NCI-H2171 (cell line): ENCODE data around the gene TAT.
"Not testable (repeated sequence)": the region's sequence is repeated elsewhere in the genome, so short reads cannot be mapped to it uniquely, and the experiment has no call there.

Experiments
- DNase-seq: peaks from one replicate; lab custom pipeline; 2025; lab: John Stamatoyannopoulos, UW

TAT gene

DNA sequence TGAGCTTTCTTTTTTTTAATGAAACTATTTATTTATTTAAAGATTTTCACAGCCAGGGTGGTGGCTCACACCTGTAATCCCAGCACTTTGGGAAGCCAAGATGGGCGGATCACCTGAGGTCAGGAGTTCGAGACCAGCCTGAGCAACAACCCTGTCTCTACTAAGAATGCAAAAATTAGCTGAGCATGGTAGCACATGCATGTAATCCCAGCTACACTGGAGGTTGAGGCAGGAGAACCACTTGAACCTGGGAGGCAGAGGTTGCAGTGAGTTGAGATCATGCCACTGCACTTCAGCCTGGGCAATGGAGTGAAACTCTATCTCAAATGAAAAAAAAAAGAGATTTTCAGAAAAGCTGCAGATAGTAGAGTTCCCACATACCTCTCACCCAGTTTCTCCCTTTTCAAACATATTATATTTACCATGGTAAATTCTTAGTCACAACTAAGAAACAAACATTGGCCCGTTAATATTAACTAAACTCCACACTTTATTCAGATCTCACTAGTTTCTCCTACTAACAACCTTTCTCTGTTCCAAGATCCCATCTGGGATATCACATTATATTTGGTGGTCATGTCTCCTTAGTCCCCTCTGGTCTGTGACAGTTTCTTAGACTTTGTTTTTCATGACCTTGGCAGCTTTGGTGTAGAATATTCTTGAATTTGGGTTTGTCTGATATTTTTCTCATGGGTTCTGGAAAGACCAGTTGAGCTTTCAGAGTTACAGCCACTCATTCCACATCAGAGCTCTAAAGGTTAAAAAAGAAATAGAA, 7.8 kb upstream of the TAT start:
- DNase-seq = no peak

DNA sequence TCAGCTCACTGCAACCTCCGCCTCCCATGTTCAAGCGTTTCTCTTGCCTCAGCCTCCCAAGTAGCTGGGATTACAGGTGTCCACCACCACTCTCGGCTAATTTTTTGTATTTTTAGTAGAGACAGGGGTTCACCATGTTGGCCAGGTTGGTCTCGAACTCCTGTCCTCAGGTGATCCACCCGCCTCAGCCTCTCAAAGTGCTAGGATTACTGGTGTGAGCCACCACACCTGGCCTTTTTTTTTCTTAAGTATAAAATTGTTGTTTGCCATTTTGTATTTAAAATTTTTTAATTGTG, 5.6 kb upstream of the TAT start:
- DNase-seq = not testable (repeated sequence)

DNA sequence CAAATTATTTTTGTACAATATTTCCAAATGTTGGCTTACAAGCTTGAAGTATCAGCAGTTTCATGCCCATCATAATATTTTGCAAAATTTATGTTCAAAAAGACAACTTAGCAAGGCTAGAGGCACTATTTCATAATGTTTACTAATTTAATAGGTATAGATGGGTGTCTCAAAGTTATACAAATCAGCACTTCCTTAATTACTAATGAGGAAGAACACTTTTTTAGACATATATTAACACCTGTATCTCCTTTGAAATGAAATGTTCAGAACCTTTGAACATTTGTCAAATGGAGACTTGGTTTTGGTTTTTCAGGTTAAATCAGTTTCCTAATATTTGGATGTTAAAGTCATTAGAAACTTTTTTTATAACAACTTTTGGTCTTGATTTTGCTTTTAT, 2.2 kb downstream of the TAT start:
- DNase-seq = no peak

DNA sequence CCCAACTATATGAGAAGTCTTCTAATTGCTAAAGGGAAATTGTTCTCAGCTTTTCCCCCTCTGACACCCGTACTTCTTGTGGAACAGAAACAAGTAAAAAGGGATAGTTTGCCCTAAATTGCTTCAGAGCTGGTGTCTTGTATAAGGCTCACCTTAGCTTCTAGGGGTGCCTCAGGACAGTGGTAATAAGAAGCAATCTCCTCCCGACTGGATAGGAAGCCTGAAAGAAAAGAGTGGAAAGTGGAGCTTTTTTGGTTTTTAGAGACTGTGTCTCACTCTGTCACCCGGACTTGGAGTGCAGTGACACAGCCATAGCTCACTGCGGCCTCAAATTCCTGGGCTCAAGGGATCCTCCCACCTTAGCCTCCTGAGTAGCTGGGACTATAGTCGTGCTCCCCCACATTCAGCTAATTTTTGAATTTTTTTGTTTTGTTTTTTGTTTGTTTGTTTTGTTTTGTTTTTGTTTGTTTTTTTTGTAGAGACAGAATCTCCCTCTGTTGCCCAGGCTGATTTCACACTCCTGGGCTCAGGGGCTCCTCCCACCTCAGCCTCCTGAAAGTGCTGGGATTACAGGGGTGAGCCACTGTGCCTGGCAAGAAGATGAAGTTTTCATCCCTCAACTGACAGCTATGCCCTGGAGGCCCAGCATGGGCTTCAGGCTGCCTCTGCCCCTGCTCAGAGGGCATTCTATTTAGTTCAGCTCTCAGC, 3.4 kb downstream of the TAT start:
- DNase-seq = no peak

DNA sequence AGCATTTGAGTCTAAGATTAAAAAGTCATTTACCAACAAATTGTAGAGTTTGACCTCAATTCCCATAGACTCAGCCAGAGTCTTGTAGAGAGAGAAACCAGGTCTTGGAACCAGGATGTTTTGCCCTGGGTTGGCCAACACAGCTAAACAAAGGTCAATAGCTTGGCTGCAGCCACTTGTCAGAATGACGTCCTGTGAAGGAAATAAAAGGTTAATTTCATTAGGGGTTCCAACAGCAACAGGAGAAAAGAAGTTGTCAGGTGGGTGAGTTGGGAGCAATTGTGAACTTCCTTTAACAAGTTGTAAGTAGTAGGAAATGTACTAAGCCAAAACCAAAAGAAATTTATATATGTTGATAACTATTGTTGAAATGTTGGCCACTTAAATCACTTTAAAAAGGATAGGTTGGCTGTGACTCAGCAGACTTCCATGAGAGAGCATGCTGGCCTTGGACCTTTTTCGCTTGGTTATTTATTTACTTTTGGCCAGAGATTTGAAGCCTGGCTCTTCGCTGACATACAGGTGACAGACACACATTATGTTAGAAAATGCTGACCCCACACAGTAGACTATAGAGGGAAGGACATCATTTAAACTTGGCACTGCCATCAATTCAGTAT, 4.3 kb downstream of the TAT start:
- DNase-seq = no peak

DNA sequence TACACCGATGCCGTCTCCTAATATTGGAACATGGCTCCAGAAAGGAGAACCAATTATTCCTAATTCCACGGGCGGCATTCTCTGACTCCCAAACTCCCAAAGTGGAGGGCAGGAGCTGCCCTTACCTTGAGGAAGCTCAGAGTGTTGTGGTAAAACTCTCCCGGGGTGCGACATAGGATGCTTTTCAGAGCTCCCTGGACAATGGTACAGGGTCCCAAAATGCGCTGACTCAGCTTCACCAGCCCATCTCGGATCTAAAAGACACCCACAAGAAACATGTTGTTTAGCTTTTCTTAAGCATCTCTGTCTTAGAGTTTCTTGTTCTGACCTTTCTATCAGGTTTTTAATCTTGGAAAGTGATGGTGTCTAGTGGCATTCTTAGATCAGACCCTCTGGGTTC, 6.7 kb downstream of the TAT start:
- no peak for DNase-seq

DNA sequence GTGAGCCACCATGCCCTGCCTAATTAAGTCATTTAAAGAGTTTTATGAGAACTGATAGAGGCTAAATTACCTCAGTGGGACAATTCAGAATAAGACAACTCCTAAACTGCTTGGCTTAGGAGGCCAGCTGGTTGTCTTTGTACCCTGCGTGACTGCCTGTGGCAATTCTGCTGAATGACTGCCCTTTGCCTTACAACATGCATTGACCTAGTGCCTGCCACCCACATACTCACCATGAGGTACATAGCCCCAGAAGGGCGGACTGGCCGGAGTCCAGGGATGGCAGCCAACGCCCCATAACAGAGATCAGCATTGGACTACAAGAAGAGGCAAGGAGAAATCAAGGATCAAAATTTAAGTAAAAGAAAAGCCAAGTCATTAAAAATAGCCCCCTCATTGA, 7.3 kb downstream of the TAT start:
- DNase-seq = no peak

DNA sequence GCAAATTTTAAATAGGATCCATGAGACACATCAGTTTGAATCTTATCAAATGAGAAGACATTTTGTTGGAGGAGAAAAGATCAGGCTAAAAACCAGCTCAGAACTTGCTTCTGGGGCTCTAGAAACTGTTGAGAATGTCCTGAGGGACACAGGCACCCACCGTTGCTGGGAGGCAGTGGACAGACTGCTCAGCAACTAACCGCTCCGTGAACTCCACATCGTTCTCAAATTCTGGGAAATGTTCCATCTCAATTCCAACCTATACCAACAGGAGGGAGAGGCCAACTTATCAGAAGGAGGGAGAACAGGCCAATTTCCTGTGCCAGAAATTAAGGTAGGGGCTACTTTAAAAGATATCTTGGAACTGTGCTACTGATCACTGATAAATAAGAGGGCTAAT, 8.3 kb downstream of the TAT start:
- DNase-seq = no peak

DNA sequence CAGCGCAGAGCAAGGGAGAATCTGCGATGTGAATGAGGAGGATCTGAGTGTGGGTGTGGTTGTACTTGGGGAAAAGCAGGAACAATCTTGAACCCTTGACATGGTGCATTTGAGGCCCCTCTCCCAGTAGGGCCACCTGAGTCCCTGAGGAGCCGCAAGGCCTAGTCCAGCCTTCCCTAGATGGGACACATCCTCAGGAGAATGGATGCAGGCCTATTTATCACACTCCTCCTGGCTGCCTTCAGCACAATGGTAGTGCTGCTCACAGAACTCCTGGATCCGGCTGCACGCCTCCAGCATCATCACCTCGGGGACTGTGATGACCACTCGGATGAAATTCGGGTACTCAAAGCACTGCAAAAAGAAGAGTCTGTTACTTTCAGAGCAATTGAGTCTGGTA, 9.0 kb downstream of the TAT start:
- DNase-seq = no peak

DNA sequence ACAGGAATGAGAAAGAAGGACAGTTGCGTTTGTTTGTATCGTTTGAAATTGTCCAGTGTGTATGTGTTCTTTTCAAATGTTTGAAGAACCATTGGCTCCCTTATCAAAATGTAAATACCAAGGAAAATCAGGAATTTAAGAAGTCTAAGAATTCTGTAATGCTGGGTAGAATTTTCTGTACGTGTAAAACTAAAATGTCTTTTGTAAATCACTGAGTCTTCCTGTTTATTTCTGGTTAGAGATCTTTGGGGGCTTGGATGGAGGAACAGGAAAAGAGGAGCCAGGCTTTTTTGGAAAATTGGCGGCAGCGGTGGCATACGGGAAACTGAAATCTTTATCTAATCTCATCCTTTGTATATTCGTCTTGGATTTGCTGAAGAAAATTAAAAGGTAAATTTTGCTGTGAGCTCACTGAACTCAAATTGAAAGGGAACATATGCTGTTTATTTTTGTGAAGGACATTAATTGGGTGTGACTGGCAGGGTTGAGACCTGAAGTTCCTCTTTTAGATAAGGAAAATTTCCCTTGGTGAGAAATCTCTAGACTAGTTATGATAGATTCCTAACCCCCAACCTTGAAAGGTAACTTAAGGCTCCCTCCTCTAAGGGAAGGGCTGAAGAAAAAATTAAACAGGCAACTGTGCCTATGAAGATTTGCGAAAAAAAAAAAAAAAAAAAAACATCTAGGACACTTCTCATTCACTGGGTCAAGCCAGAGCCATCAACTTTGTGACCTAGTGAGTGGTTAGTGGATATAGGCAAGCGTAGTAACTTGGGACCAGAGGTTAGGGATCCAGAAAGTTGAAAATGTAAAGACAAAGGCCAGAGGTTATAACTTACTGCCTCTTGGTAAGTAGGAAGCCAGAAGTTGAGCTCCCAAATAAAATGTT, 10.8 kb downstream of the TAT start:
- DNase-seq = no peak

DNA sequence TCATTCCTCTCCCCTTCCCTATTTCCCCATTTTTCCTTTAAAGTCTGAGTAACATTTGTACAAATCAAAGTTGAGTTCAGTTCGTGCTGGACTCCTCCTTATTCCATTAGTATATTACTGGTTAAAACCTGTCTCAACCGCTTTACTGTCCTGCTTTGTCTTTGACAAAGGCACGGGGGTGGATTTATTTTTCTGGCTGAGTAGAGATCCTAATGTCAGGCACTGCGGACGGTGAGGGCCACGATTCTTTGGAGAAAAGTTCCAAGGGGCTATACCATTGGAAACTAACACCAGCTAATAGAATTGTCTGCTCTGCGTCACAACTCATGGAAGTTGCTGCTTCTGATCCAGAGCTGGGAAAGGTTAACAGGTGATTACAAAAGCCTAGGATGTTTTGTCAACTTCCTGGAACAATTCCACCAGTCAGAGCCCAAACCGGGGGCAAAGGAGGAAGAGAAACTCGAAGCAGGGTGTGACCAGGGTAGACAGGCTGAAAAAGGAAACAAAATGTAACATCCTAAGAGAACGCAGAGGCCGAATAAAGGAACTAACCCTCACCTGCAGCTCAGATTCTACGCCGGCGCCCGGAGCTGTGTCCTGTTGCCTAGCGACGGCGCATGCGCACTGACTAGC, 12.4 kb downstream of the TAT start:
- no peak for DNase-seq

DNA sequence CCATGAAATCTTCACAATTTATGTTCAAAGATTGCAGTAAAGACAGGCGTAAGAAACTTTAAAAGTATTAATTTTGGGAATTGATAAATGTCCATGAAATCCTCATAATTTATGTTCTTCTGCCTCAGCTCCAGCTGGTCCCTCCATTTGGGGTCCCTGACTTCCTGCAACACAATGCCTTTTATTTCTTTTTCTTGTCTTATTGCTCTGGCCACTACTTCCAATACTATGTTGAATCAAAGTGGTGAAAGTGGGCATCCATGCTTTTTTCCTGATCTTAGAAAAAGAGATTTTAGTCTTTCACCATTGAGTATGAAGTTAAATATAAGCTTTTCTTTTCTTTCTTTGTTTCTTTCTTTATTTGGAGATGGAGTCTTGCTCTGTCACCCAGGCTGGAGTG, 14.3 kb downstream of the TAT start:
- no peak for DNase-seq

DNA sequence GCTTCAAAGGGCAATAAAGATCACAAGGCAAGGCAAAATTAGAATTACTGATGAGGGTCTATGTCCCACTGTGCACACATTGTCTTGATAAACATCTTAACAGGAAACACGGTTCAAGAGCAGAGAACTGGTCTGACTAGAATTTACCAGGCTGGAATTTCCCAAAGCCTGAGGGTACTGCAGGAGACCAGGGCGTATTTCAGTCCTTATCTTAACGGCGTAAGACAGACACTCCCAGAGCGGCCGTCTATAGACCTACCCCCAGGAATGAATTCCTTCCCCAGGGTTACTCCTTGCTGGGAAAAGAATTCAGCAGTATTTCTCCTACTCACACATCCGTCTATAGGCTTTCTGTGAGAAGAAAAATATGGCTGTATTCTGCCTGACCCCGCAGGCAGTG, 15.0 kb downstream of the TAT start:
- not testable (repeated sequence) for DNase-seq

DNA sequence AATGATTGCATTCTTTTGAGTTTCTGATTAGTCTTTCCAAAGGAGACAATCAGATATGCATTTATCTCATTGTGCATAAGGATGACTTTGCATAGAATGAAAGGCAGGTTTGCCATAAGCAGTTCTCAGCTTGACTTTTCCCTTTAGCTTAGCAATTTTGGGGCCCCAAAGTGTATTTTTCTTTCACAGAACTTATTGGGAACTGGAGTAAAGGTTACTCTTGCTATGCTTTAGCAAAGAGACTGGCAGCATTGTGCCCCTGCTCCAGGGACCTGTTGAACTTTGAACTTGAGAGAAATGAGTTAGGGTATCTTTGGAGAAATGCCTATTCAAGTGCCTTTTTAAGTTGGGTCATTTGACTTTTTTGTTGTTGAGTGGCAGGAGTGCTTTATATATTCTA, 17.0 kb downstream of the TAT start:
- DNase-seq = no peak

DNA sequence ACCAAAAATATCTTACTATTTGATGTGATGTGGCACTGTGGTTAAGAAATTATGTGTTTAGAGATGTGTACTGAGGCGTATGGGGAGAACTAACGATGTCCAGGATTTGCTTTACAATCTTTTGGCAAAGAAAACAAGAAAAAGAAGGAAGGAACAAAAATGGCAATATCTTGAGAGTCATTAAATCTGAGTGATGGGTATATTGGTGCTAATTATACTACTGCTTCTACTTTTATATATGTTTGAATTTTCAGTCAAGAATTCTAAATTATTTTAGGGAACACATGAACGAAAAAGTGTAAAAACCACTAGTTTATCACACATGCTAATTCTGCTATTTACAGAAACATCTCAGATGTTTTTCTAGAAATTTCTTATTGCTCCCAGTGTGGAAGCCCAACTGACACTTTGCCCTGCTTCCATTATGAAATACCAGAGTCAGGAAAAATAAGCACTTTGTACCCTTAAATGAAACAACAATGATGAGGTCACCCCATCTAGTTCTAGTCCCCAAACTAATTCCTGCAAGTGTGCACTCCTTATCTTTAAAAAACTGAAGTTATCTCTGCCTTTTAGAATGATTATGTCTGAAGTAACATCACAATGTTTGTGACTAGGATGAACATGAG, 18.8 kb downstream of the TAT start:
- DNase-seq = no peak

DNA sequence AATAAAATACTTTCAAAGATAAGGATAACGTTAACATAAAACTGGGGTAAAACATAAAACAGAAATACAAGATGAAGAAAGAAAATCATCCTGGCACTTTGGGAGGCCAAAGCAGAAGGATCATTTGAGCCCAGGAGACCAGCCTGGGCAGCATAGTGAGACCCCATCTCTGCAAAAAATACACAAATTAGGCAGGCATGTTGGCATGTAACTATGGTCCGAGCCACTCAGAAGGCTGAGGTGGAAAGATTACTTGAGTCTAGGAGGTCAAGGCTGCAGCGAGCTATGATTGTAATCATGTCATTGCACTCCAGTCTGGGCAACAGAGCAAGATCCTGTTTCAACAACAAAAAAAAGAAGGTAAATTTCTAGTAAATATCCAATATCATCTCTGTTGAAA, 19.6 kb downstream of the TAT start:
- DNase-seq = no peak

DNA sequence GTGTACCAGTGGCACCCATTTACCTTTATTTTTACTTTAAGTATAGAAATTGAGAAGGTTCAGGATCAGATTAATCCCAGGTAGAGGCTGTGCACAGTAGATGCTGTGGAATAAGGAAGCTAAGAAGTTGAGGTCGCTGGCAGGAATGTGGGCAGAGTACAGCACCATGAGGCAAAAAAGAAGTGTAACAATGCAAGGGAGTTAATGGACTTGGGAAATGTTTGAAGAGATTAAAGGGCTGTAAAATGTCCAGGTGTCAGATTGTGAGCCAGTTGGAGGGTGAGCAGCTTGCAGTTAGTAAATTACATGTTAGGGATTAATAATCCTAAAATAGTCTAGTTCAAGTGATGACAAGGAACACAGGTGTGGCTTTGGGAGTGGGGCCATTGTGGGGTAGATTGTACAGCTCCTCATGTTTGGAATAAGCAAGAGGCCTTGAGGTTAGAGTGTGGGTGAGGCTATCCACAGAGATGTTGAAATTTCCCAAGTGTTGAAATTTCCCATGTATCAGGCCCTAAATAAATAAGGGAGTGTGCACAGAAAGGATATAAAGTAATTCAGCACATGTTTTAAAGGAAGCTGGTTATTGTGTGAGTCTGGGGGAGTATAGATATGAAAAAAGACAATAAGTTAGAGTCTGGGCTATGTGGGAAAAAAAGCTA, 21.5 kb downstream of the TAT start:
- no peak for DNase-seq

DNA sequence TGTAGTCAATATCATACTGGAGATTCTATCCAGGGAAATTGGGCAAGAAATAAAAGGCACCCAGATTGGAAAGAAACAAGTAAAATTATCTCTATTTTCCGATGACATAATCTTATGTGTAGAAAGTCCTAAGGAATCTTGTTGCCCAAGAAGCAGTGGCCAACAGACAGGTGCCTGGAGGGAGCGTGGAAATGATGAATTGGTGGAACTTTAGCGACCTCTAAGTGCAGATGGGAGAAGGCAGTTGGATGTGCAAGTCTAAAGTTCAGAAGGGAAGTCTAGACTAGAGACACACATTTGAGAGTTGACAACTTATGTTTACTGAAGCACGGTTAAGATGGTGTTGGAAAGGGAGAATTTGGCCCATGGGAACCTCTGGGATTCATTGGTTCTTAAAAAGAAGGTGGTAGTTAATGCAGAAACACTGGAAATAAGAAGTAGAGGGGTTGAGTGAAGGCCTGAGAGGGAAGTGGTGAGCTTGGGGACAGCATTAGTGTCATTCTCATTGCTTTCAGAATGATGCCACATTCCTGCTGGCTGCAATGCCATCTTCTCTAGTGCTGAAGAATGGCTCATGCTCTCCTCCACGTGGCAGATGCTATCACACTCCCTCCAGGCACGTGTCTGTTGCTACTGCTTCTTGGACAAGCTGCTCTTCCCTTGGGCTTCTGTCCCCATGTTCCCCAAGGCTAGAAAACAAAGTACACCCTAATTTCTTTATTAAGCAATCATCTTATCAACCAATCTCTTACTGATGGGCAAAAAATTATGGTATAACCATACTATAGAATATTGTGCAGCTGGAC, 24.0 kb downstream of the TAT start:
- DNase-seq = no peak

DNA sequence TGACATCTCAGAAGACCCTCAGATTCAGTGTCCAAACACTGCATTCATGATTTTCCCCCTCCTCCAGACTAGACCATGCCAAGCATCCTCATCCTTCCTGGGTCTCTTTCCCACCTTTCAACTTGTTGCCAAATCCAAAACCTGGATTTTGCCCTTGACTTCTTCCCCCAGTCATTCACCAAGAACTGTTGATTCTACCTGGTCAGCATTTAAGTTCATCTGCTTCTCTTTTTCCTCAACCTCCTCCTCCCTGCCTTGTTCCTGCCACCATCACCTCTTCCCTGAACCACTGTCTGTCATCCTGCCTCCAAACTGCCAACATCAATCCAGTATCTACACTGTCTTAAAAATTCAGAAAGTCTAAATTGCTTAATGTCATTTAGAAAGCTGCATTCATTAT, 29.7 kb downstream of the TAT start:
- DNase-seq = no peak

DNA sequence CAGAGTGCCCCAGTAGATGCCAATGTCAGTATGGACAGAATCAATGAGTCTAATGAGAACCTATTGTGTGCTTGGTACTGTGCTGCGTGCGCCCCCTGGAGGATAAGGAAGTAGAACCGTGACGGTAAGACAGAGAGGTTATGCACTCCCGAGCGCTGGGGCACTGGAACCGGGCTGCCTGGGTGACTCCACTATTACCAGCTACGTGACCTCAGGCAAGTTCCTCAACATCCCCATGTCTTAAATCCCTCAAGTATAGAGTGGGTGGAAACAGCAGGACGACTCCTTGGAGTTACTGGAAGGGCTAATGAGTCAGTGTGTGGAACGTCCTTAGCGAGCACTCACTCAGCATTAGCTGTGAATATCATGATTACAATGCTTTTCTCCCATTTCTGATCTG, 34.5 kb downstream of the TAT start:
- no peak for DNase-seq
